Body of pancreas (tissue), 4 donors: ENCODE data around the gene RNGTT.

ENCODE experiments used
- CTCF ChIP-seq, 7 experiments: fragments of 450-650 bp in 4 of 7; fragments of 200-600 bp in 3 of 7; sonication (generic) in 3 of 7; IDR thresholded peaks; one replicate each; pipeline ENCODE4 v1.5.1; 2016 to 2019; ENCODE audit warnings: antibody characterized with exemption in 7 of 7
- POLR2A ChIP-seq, 3 donors: fragments of 450-650 bp; IDR thresholded peaks; one replicate each; pipeline ENCODE4 v1.6.1; 2016; ENCODE audit warnings: antibody characterized with exemption in 3 of 3, mild to moderate bottlenecking in 2 of 3

GRCh38 chr6:88650029-88650619 is 313.3 kb downstream of the RNGTT start:
- TF ChIP-seq CTCF (IDR thresholded peaks at IDR 0.05) (no peak), POLR2A (IDR thresholded peaks at IDR 0.05) (no peak)
